SK-N-SH (cell line): ENCODE data around the gene IQGAP2. TPM values are rescaled to one million over a fixed set of nuclear protein-coding genes. Genes with fewer than 3 reads are reported as not detected.

Experiments used
- CTCF ChIA-PET: fragments of 300-600, 350-600 bp; formaldehyde crosslinking; extraction: SDS; loops from one replicate; lab custom pipeline; 2021; lab: Yijun Ruan, JAX
- POLR2A ChIA-PET: fragments of 350-600 bp; sonication (Branson Sonifier 250); formaldehyde crosslinking; extraction: SDS; loops from one replicate; lab custom pipeline; 2020; ENCODE audit warnings: antibody characterized with exemption, inconsistent platforms; lab: Yijun Ruan, JAX
- DNase-seq: peaks from one replicate; pipeline ENCODE4 v3.0.0; 2012
- H2AFZ ChIP-seq: fragments of 200-600 bp; sonication (generic); 2 replicates; pipeline ENCODE4 v1.8.1; 2016; ENCODE audit warnings: antibody characterized with exemption, mild to moderate bottlenecking, low read depth
- H3F3A ChIP-seq: fragments of 200-600 bp; sonication (generic); replicated peaks from 2 replicates; pipeline ENCODE3; 2016; ENCODE audit warnings: antibody characterized with exemption, mild to moderate bottlenecking; ENCODE audit not compliant: insufficient read depth
- H3K27ac ChIP-seq, 2 experiments: fragments of 200-500 bp in 1 of 2; fragments of 200-600 bp in 1 of 2; sonication (Bioruptor generic) in 1 of 2; sonication (generic), shearing (Covaris generic) in 1 of 2; 2 replicates each; pipeline versions ENCODE4 v1.5.1 to v1.6.1; 2014 to 2016; ENCODE audit warnings: low read depth in 2 of 2, inconsistent platforms in 1 of 2, low read length in 1 of 2, mild to moderate bottlenecking in 1 of 2, mixed read lengths in 1 of 2
- H3K27me3 ChIP-seq: fragments of 200-600 bp; sonication (generic), shearing (Covaris generic); 2 replicates; pipeline ENCODE4 v1.6.1; 2016; ENCODE audit warnings: mixed run types; ENCODE audit not compliant: insufficient read depth
- H3K36me3 ChIP-seq, 2 experiments: fragments of 200-500 bp in 1 of 2; fragments of 200-600 bp in 1 of 2; sonication (Bioruptor generic) in 1 of 2; sonication (generic) in 1 of 2; replicated peaks in 1 of 2; 2 replicates each; pipeline versions ENCODE3 to v1.5.1; 2014 to 2016; ENCODE audit warnings: low read length in 1 of 2, mild to moderate bottlenecking in 1 of 2; ENCODE audit not compliant: insufficient read depth in 2 of 2, control insufficient read depth in 1 of 2
- H3K4me1 ChIP-seq, 2 experiments: fragments of 200-500 bp in 1 of 2; fragments of 200-600 bp in 1 of 2; sonication (Bioruptor generic) in 1 of 2; sonication (generic), shearing (Covaris generic) in 1 of 2; 2 replicates each; pipeline versions ENCODE4 v1.5.1 to v1.6.1; 2014 to 2016; ENCODE audit warnings: low read depth in 1 of 2, low read length in 1 of 2, mixed run types in 1 of 2; ENCODE audit not compliant: insufficient read depth in 2 of 2, control insufficient read depth in 1 of 2
- H3K4me2 ChIP-seq: fragments of 200-600 bp; sonication (generic), shearing (Covaris generic); 2 replicates; pipeline ENCODE4 v1.6.1; 2017; ENCODE audit warnings: mixed run types
- H3K4me3 ChIP-seq, 2 experiments: fragments of 200-500 bp in 1 of 2; fragments of 200-600 bp in 1 of 2; sonication (Bioruptor generic) in 1 of 2; sonication (generic), shearing (Covaris generic) in 1 of 2; 2 replicates each; pipeline versions ENCODE4 v1.5.1 to v1.8.1; 2014 to 2016; ENCODE audit warnings: low read depth in 2 of 2, inconsistent platforms in 1 of 2, low read length in 1 of 2, mild to moderate bottlenecking in 1 of 2, mixed read lengths in 1 of 2, moderate library complexity in 1 of 2
- H3K79me2 ChIP-seq: fragments of 200-600 bp; sonication (generic); 2 replicates; pipeline ENCODE4 v1.8.1; 2017; ENCODE audit warnings: mild to moderate bottlenecking; ENCODE audit not compliant: insufficient read depth
- H3K9ac ChIP-seq: fragments of 200-600 bp; sonication (generic); 2 replicates; pipeline ENCODE4 v1.6.1; 2017; ENCODE audit warnings: mixed run types
- H3K9me2 ChIP-seq: fragments of 200-600 bp; sonication (generic); 2 replicates; pipeline ENCODE4 v1.6.1; 2017; ENCODE audit warnings: mixed run types
- H3K9me3 ChIP-seq: fragments of 200-600 bp; sonication (generic); 2 replicates; pipeline ENCODE4 v1.6.1; 2017; ENCODE audit warnings: mixed run types, mild to moderate bottlenecking, moderate library complexity
- H4K20me1 ChIP-seq: fragments of 200-600 bp; sonication (generic); 2 replicates; pipeline ENCODE4 v1.6.1; 2017; ENCODE audit warnings: mild to moderate bottlenecking, mixed run types; ENCODE audit not compliant: insufficient read depth
- CHD2 ChIP-seq: fragments of 150-350 bp; IDR thresholded peaks from 2 replicates; pipeline ENCODE4 v1.6.1; 2018; ENCODE audit warnings: low read length; ENCODE audit not compliant: partially characterized antibody
- CTCF ChIP-seq: fragments of 200-600 bp; sonication (generic); IDR thresholded peaks from 2 replicates; pipeline ENCODE4 v1.6.1; 2017; ENCODE audit warnings: antibody characterized with exemption, mild to moderate bottlenecking, moderate library complexity
- EP300 ChIP-seq, 2 experiments: IDR thresholded peaks; 2 replicates each; pipeline versions ENCODE4 v1.4.0 to v1.6.1; 2012; ENCODE audit warnings: borderline replicate concordance in 1 of 2, low read depth in 1 of 2, low read length in 1 of 2
- EZH2phosphoT487 ChIP-seq: fragments of 200-600 bp; sonication (generic); IDR thresholded peaks from 2 replicates; pipeline ENCODE4 v1.6.1; 2017; ENCODE audit warnings: low read depth, mixed run types, mild to moderate bottlenecking, antibody characterized with exemption, moderate library complexity, borderline replicate concordance
- FOSL2 ChIP-seq: IDR thresholded peaks from 2 replicates; pipeline ENCODE4 v1.4.0; 2012; ENCODE audit warnings: low read depth, mild to moderate bottlenecking, moderate library complexity, borderline replicate concordance
- GATA2 ChIP-seq: sonication (generic); formaldehyde crosslinking; IDR thresholded peaks from 2 replicates; pipeline ENCODE4 v1.5.0; 2020; ENCODE audit warnings: mild to moderate bottlenecking, missing genetic modification reagents
- JUND ChIP-seq: IDR thresholded peaks from 2 replicates; pipeline ENCODE4 v1.4.0; 2012
- MAX ChIP-seq: IDR thresholded peaks from 2 replicates; pipeline ENCODE4 v1.4.0; 2012; ENCODE audit warnings: low read depth
- MEF2A ChIP-seq: IDR thresholded peaks from 2 replicates; pipeline ENCODE4 v1.4.0; 2012; ENCODE audit warnings: low read depth, borderline replicate concordance
- NFIC ChIP-seq: IDR thresholded peaks from 2 replicates; pipeline ENCODE4 v1.4.0; 2012; ENCODE audit warnings: borderline replicate concordance
- NRF1 ChIP-seq: IDR thresholded peaks from 2 replicates; pipeline ENCODE4 v1.6.1; 2012; ENCODE audit warnings: low read depth, mild to moderate bottlenecking, low read length
- PBX3 ChIP-seq: IDR thresholded peaks from 2 replicates; pipeline ENCODE4; 2012
- POLR2AphosphoS5 ChIP-seq: IDR thresholded peaks from 2 replicates; pipeline ENCODE4 v1.6.1; 2012; ENCODE audit warnings: low read depth, low read length
- RAD21 ChIP-seq: IDR thresholded peaks from 2 replicates; pipeline ENCODE4 v1.6.1; 2012; ENCODE audit warnings: mild to moderate bottlenecking, low read length
- RCOR1 ChIP-seq: fragments of 150-350 bp; IDR thresholded peaks from 2 replicates; pipeline ENCODE4 v1.6.1; 2017; ENCODE audit warnings: antibody characterized with exemption, low read length
- RFX5 ChIP-seq: IDR thresholded peaks from 2 replicates; pipeline ENCODE4 v1.6.1; 2012; ENCODE audit warnings: mild to moderate bottlenecking, improper control_type of control experiment, low read length
- RXRA ChIP-seq: IDR thresholded peaks from 2 replicates; pipeline ENCODE4 v1.4.0; 2012; ENCODE audit warnings: low read depth, mild to moderate bottlenecking, borderline replicate concordance
- SIN3A ChIP-seq: IDR thresholded peaks from 2 replicates; pipeline ENCODE4 v1.6.1; 2012; ENCODE audit warnings: low read depth, mild to moderate bottlenecking, low read length, moderate library complexity, borderline replicate concordance
- SMC3 ChIP-seq: IDR thresholded peaks from 2 replicates; pipeline ENCODE4 v1.6.1; 2012; ENCODE audit warnings: low read depth, low read length, improper control_type of control experiment
- TEAD4 ChIP-seq: IDR thresholded peaks from 2 replicates; pipeline ENCODE4 v1.4.0; 2012; ENCODE audit warnings: mild to moderate bottlenecking, borderline replicate concordance; ENCODE audit not compliant: insufficient read depth
- USF1 ChIP-seq: IDR thresholded peaks from 2 replicates; pipeline ENCODE4 v1.4.0; 2012; ENCODE audit warnings: low read depth, borderline replicate concordance
- USF2 ChIP-seq: fragments of 150-350 bp; IDR thresholded peaks from 2 replicates; pipeline ENCODE4 v1.6.1; 2017; ENCODE audit warnings: antibody characterized with exemption, low read length, low read depth, borderline replicate concordance
- WGBS: methylation state at CpG from one replicate; pipeline ENCODE4 v1.1.6; 2017; ENCODE audit warnings: low lambda C conversion rate; 5-methylcytosine and 5-hydroxymethylcytosine counted together
- polyA plus RNA-seq, 3 experiments: library from polyadenylated mRNA; depleted of rRNA; stranded (reverse); fragments of >200 nt; gene quantifications; 2 replicates each; pipeline ENCODE4 v1.2.3, GENCODE V29; 2012

The IQGAP2 gene
- polyA plus RNA-seq, 1 of the 3 experiments (the other 2 are of a cell fraction): 2.1 TPM

- POLR2A ChIA-PET: no interaction called here
- 74% methylated on average over 2 of the region's 2 CpGs for WGBS
- Histone ChIP-seq H2AFZ (no peak overlapping the region), H3K4me1 (peaks cover 0 to 1% of the 10 kb centered on the region in 2 experiments; a peak in 1 of 4 replicates), H3K9me2 (no peaks in the 10 kb centered on the region), H3K9ac (no peak overlapping the region), H3K9me3 (no peaks in the 10 kb centered on the region), H3F3A (no peaks in the 10 kb centered on the region), H3K79me2 (no peaks in the 10 kb centered on the region), H3K4me3 (no peak overlapping the region), H3K4me2 (no peak overlapping the region), H3K27me3 (no peaks in the 10 kb centered on the region; the same call in 1 of the 2 replicates), H3K27ac (no peak overlapping the region), H4K20me1 (no peaks in the 10 kb centered on the region), H3K36me3 (no peaks in the 10 kb centered on the region)
- no peak for DNase-seq
- TF ChIP-seq POLR2AphosphoS5: no peak
- no peak for TF ChIP-seq FOSL2
- no peak for TF ChIP-seq SIN3A
- no peak for TF ChIP-seq EZH2phosphoT487
- no peak for TF ChIP-seq MEF2A
- no peak for TF ChIP-seq MAX
- TF ChIP-seq RCOR1: no peak
- no peak for TF ChIP-seq TEAD4
- no peak for TF ChIP-seq CHD2
- CTCF ChIA-PET: interaction anchor here (2.4 to 5.3 kb wide), 2 partner anchors 10 to 13 kb away, joined by 6 to 31 read pairs; partner anchors contain the start of gene IQGAP2
These were observed 12.8 kb downstream of the IQGAP2 start for GRCh38 chr5:76415855-76416254.

GRCh38 chr5:76419597-76420298, 16.7 kb downstream of the IQGAP2 start:
- Histone ChIP-seq H3K36me3 (no peaks in the 10 kb centered on the region), H3K27ac (no peak overlapping the region), H3F3A (no peaks in the 10 kb centered on the region), H4K20me1 (no peaks in the 10 kb centered on the region), H3K79me2 (no peaks in the 10 kb centered on the region), H3K4me2 (no peak overlapping the region), H3K4me1 (peaks cover 0 to 3% of the 10 kb centered on the region in 2 experiments; a peak in 1 of 4 replicates), H3K9ac (no peak overlapping the region), H3K27me3 (no peaks in the 10 kb centered on the region), H3K9me3 (no peaks in the 10 kb centered on the region), H3K4me3 (no peak overlapping the region), H3K9me2 (no peaks in the 10 kb centered on the region), H2AFZ (no peak overlapping the region)
- ChIA-PET CTCF (interaction anchor here (0.7 to 5.3 kb wide), 3 partner anchors 14 to 287 kb away, joined by 4 to 31 read pairs (median 5); partner anchors contain the start of gene IQGAP2), POLR2A (no interaction called here)
- TF ChIP-seq NFIC (no peak), RFX5 (no peak), RAD21 (no peak), JUND (no peak), MAX (no peak), PBX3 (no peak), USF2 (no peak), SMC3 (no peak), CTCF (no peak), NRF1 (no peak), RXRA (no peak), GATA2 (CRISPR knock-in tag) (no peak), CHD2 (no peak), USF1 (no peak), RCOR1 (no peak), EP300 (IDR thresholded peaks at IDR 0.05; ENCODE audit: borderline replicate concordance in 1 of 2, low read depth in 1 of 2, low read length in 1 of 2) (no peak), POLR2AphosphoS5 (no peak)
- 95% methylated on average over 1 of the region's 1 CpG for WGBS
- DNase-seq: no peak
